HFF-Myc (cell line): ENCODE measurements around the gene COX10.
A peak's percentile ranks its signal among the peaks of the same experiment; 100 is the strongest.

Experiments
- DNase-seq: peaks from one replicate; pipeline ENCODE4 v3.0.0-alpha.2; 2011; ENCODE audit warnings: low read depth; ENCODE audit errors: extremely low read depth
- H3K4me3 ChIP-seq: replicated peaks from 2 replicates; pipeline ENCODE4 v1.5.1; 2011; ENCODE audit warnings: low read depth, mild to moderate bottlenecking, control low read depth, low read length
- CTCF ChIP-seq: IDR thresholded peaks from 2 replicates; pipeline ENCODE4 v1.5.1; 2012; ENCODE audit warnings: mild to moderate bottlenecking, low read depth, low read length, control low read depth; ENCODE audit errors: missing control alignments

COX10 gene

GRCh38 chr17:14125518-14126137 lies 56.3 kb downstream of the COX10 start:
- no peak for DNase-seq
- H3K4me3 ChIP-seq, result no peak overlapping the region
- no peak for TF ChIP-seq CTCF

- no peak for TF ChIP-seq CTCF
- H3K4me3 ChIP-seq, result no peak overlapping the region
- no peak for DNase-seq
Measured at GRCh38 chr17:14133104-14133503, 63.8 kb downstream of the COX10 start.

- H3K4me3 ChIP-seq, result no peak overlapping the region
- no peak for DNase-seq
- no peak for TF ChIP-seq CTCF
Measured at GRCh38 chr17:14134456-14134855, 65.2 kb downstream of the COX10 start.

GRCh38 chr17:14135906-14136590 lies 66.7 kb downstream of the COX10 start:
- no peak for DNase-seq
- no peak overlapping the region for H3K4me3 ChIP-seq
- no peak for TF ChIP-seq CTCF

- H3K4me3 ChIP-seq, result no peak overlapping the region
- no peak for DNase-seq
- TF ChIP-seq CTCF, result no peak
Measured at GRCh38 chr17:14138649-14139048, 69.3 kb downstream of the COX10 start.

GRCh38 chr17:14143688-14144087 lies 74.4 kb downstream of the COX10 start:
- DNase-seq, result peak; percentile 22
- TF ChIP-seq CTCF, result no peak
- no peak overlapping the region for H3K4me3 ChIP-seq
